Urinary bladder (tissue), 4 donors: Measurements from ENCODE around the gene RDH8. TPM values are rescaled to one million over a fixed set of nuclear protein-coding genes. Genes with fewer than 3 reads are reported as not detected.
"Not testable (repeated sequence)": the region's sequence is repeated elsewhere in the genome, so short reads cannot be mapped to it uniquely, and the experiment has no call there.

Experiments used
- DNase-seq: peaks from one replicate; pipeline ENCODE4 v3.0.0-alpha.2; 2015; ENCODE audit errors: extremely low spot score
- H3K27ac ChIP-seq: one replicate; pipeline ENCODE4 v1.5.1; 2013; ENCODE audit warnings: low read depth, mild to moderate bottlenecking, moderate library complexity
- H3K36me3 ChIP-seq: one replicate; pipeline ENCODE4 v1.6.1; 2013; ENCODE audit warnings: mild to moderate bottlenecking, moderate library complexity; ENCODE audit not compliant: insufficient read depth
- H3K4me1 ChIP-seq: one replicate; pipeline ENCODE4 v1.6.1; 2013; ENCODE audit warnings: mild to moderate bottlenecking, moderate library complexity; ENCODE audit not compliant: insufficient read depth
- H3K4me3 ChIP-seq: one replicate; pipeline ENCODE4 v1.5.1; 2013; ENCODE audit warnings: low read depth, low read length
- WGBS: extraction: QIAGEN DNeasy Blood & Tissue Kit; methylation state at CpG from one replicate; pipeline ENCODE4 v1.1.7; 2013; 5-methylcytosine and 5-hydroxymethylcytosine counted together
- polyA plus RNA-seq: library from polyadenylated mRNA; stranded (reverse); fragments of 200-250 nt; gene quantifications from one replicate; pipeline ENCODE4 v1.2.3, GENCODE V29; 2013
- total RNA-seq: library from RNA; depleted of rRNA; stranded (reverse); fragments of >200 nt; gene quantifications from one replicate; pipeline ENCODE4 v1.2.3, GENCODE V29; 2014
- donor health status: healthy with polysubstance abuse.
- donor health status: healthy.

The RDH8 gene
- total and polyA plus RNA-seq, 2 donors: not detected

DNA sequence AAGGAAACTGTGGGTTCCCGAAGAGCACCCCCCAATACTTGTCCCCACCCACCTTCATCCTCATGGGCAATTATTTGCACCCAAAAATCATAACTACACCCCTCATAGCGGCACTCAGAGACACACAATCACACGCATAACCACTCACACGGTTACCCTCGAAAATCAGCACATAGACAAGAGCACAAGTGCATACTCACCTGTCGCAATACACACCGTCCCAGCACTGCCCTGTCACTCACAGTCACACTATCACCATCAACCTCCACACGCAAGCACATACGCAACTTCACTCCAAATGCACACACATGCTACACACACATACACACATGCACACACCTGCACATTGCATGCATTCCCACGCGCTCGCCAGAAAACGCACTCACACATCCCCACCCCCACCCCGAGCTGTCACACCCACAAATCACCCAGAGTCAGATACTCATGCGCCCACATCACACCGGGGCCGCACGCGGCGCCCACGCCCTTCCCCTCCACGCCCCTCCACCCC lies 3.5 kb upstream of the RDH8 start:
- no peak for DNase-seq
- Histone ChIP-seq H3K36me3 (no peaks in the 10 kb centered on the region), H3K4me3 (peak overlapping the region; percentile 32), H3K4me1 (no peaks in the 10 kb centered on the region), H3K27ac (no peak overlapping the region)
- WGBS: 7% methylated on average over 22 of the region's 22 CpGs

DNA sequence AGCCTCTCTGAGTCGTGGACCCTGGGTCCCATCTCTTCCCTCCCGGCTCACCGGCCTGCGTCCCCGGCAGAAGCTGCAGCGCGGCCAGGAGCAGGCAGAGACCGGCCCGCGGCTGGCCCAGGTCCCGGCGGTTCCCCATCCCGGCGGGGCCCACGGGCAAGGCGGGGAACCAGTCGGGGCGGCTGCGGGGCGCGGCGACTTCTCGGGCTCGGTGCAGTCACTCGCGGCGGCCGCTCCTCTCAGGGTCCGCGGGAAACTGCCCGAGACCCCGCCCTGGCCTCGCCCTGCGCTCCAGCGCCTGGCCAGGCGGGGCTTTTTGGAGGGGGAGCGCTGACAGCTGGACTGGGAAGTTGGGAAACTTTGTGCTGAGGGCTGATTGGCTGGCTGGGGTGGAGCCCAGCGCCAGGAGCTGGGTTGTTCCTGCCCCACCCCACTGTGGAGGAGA lies 3.0 kb upstream of the RDH8 start, which contains the start of gene COL5A3:
COL5A3 (minus strand) TSS at position 258 of the 445 bp plus-strand sequence; CDS start at position 139, 119 bp downstream.
- DNase-seq: no peak
- peak within 1 kb of the TSS; percentile 32 for H3K4me3 ChIP-seq
- H3K27ac ChIP-seq: no peak within 1 kb of the TSS
- H3K36me3 ChIP-seq: no peaks in the 10 kb centered on the region
- under 1% methylated on average over 38 of the region's 38 CpGs for WGBS
- no peaks in the 10 kb centered on the region for H3K4me1 ChIP-seq

DNA sequence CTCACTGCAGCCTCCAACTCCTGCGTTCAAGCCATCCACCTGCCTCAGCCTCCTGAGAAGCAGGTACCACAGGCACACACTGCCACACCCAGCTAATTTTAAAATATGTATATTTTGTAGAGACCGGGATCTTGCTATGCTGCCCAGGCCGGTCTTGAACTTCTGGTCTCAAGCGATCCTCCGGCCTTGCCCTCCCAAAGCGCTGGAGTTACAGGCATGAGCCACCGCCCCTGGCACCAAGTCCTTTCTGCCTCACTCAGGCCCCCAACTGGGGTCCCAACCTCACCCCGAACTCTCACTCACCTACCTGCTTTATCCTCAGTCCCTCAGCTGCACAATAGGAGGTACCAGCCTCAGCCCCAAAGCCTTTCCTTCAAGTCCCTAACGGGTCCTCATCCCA lies 2.3 kb upstream of the RDH8 start:
- Histone ChIP-seq H3K27ac (no peak overlapping the region), H3K4me1 (no peaks in the 10 kb centered on the region), H3K4me3 (no peak overlapping the region), H3K36me3 (no peaks in the 10 kb centered on the region)
- no peak for DNase-seq
- 79% methylated on average over 9 of the region's 9 CpGs for WGBS

DNA sequence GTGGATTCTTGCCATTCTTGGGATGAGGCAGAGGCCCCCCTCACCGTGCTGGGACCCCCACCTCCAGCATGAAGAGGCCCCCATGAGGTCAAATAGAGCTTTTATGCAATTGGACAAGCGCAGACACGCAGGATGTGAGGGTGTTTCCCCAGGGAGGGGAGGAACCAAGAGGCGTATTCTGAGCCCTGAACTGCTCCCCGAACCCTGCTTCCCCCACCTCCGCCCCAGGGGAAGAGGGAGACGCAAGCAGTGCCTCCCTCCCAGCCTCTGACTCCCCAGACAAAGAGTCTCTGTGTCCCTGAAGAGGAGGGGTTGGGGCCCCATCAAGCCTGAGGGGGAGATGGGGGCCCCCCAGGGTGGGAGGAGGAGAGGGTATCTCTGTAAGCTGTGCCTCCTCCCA lies 1.3 kb upstream of the RDH8 start:
- no peak for DNase-seq
- H3K27ac ChIP-seq: no peak overlapping the region

DNA sequence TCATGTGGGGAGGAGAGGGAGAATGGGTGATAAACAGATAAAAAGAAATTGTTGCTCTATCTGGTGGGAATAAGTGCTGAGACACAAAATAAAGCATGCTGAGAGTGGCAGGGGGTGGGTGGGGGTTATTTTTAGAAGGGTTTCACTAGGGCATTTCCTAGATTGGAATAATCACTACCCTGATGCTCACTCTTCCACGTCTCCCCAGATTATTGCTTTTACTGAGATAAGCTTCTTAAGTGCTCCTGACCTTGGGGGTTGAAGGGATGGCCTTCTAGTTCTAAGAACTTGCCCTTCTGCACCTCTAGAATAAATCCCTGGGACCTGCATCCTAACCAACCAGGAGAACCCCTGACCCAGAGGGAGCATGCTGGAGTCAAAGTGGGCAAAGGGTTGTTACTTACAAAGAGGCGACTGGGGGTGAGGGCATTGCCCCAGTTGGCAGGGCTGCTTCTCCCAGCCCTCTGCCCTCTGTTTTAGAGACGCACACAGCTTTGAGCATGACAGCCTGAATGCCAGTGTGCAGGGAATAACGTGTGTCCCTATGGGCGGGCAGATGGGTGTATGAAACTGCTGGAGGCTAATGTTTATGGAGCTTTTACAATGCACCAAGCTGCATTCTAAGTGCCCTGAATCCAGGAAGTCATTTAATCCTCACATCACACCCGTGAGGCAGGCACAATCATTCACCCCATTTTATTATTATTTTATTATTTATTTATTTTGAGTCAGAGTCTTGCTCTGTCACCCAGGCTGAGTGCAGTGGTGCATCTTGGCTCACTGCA lies 743 bp downstream of the RDH8 start:
- Histone ChIP-seq H3K36me3 (no peaks in the 10 kb centered on the region), H3K4me1 (no peaks in the 10 kb centered on the region), H3K27ac (no peak overlapping the region), H3K4me3 (no peak overlapping the region)
- 37% methylated on average over 6 of the region's 6 CpGs for WGBS
- DNase-seq: no peak

More for the DNA sequence above, 1.3 kb upstream of the RDH8 start:
- H3K4me3 ChIP-seq: no peak overlapping the region
- WGBS: 31% methylated on average over 7 of the region's 7 CpGs
- H3K4me1 ChIP-seq: no peaks in the 10 kb centered on the region
- no peaks in the 10 kb centered on the region for H3K36me3 ChIP-seq

DNA sequence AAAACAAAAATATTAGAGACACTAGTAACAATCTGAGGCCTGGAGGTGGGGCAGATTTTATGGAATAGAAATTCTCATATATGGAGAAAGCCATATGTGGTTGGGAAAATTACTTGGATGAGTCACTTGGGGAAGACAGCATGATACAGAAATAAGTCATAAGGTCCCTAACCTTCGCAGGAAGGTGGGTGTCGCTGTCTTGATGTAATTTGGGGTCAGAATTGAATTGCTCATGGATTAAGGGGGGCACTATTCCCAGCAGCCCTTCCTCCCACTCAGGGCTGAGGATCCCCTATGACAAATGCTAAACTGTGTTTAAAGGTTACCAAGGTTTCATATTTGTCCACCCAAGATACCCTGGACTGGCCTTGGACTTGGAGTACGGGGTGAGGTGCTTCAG lies 5.0 kb downstream of the RDH8 start:
- Histone ChIP-seq H3K4me3 (no peak overlapping the region), H3K27ac (no peak overlapping the region), H3K4me1 (no peaks in the 10 kb centered on the region), H3K36me3 (no peaks in the 10 kb centered on the region)
- 87% methylated on average over 3 of the region's 3 CpGs for WGBS
- no peak for DNase-seq

DNA sequence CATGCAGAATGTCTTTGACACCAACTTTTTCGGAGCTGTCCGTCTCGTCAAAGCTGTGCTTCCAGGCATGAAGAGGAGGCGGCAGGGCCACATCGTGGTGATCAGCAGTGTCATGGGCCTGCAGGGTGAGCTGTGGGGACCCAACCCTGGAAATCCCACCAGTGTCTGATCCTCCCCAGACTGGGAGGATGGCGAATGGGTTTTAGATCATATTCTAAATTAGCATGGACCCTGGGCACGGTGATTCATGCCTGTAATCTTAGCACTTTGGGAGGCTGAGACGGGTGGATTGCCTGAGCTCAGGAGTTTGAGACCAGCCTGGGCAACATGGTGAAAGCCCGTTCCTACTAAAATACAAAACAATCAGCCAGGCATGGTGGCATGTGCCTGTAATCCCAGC lies 5.5 kb downstream of the RDH8 start:
- Histone ChIP-seq H3K4me1 (no peaks in the 10 kb centered on the region), H3K27ac (no peak overlapping the region), H3K4me3 (no peak overlapping the region), H3K36me3 (no peaks in the 10 kb centered on the region)
- whole genome bisulfite sequencing: 80% methylated on average over 9 of the region's 9 CpGs
- no peak for DNase-seq

DNA sequence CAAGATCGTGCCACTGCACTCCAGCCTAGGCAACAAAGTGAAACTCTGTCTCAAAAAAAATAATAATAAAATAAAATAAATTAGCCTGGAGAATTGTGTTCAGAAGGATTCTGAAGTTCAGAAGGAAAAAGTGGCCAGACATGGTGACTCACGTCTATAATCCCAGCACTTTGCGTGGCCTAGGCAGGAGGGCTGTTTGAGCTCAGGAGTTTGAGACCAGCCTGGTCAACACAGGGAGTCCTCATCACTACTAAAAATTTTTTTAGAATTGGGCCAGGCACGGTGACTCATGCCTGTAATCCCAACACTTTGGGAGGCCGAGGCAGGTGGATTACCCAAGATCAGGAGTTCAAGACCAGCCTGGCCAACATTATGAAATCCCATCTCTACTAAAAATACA lies 6.0 kb downstream of the RDH8 start:
- no peaks in the 10 kb centered on the region for H3K4me1 ChIP-seq
- DNase-seq: no peak
- H3K36me3 ChIP-seq: no peaks in the 10 kb centered on the region
- H3K4me3 ChIP-seq: no peak overlapping the region
- H3K27ac ChIP-seq: no peak overlapping the region
- WGBS: 82% methylated on average over 5 of the region's 5 CpGs

DNA sequence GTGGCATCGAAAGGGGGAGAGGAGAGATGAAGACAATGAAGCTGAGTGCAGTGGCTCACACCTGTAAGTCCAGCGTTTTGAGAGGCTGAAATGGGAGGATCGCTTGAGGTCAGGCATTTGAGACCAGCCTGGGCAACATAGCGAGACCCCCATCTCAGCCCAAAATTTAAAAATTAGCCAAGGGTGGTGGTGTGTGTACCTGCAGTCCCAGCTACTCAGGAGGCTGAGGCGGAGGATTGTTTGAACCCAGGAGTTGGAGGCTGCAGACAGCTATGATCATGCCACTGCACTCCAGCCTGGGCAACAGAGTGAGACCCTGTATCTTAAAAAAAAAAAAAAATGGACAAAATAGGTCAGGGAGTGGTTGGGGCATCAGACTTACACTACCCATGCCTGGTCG lies 7.6 kb downstream of the RDH8 start:
- WGBS: 86% methylated on average over 6 of the region's 6 CpGs
- H3K27ac ChIP-seq: no peak overlapping the region
- no peak for DNase-seq
- H3K4me1 ChIP-seq: no peaks in the 10 kb centered on the region
- H3K36me3 ChIP-seq: no peaks in the 10 kb centered on the region
- no peak overlapping the region for H3K4me3 ChIP-seq

DNA sequence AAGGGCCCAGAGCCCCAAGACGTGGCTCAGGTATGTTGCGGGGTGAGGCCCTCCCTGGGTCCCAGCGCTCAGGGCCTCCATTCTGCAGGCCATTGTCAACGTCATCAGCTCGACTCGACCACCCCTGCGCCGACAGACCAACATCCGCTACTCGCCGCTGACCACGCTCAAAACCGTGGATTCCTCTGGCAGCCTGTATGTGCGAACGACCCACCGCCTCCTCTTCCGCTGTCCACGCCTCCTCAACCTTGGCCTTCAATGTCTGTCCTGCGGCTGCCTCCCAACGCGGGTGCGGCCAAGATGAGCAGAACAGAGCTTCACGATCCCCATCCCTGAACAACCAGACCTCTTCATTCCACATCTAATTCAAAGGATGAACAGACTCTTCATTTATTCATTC lies 8.2 kb downstream of the RDH8 start:
- Histone ChIP-seq H3K4me1 (no peaks in the 10 kb centered on the region), H3K36me3 (no peaks in the 10 kb centered on the region), H3K4me3 (no peak overlapping the region), H3K27ac (no peak overlapping the region)
- no peak for DNase-seq
- 85% methylated on average over 23 of the region's 23 CpGs for WGBS

DNA sequence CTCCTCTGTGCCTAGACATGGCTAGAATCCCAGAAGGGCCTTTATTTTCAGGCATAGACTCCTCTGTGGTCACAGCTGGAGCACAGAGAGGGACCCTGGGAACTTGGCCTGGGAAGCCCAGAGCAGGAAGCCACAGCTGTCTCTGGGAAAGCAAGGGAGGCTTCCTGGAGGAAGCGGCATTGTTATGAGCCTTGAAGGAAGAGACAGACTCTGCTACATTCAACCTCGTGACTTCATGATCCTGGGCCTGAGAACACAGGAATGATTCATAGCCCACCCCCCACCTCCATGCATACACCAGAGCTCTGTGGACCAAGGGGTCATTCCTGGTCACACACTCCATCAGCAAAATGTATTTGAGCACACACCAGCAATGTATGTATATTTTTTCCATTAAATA lies 8.6 kb downstream of the RDH8 start:
- no peak for DNase-seq
- H3K4me3 ChIP-seq: no peak overlapping the region
- WGBS: 72% methylated on average over 2 of the region's 2 CpGs
- no peaks in the 10 kb centered on the region for H3K36me3 ChIP-seq
- H3K4me1 ChIP-seq: no peaks in the 10 kb centered on the region
- no peak overlapping the region for H3K27ac ChIP-seq

DNA sequence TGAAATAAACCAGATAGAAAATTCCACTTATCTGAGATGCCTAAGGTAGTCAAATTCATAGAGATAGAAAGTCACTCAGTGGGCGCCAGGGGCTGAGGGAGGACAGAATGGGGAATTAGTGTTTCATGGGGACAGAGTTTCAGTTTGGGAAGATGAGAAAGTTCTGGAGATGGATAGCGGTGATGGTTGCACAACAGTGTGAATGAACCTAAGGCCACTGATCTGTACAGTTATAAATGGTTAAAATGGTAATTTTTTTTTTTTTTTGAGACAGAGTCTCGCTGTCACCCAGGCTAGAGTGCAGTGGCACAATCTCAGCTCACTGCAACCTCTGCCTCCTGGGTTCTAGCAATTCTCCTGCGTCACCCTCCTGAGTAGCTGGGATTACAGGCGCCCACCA lies 9.8 kb downstream of the RDH8 start:
- not testable (repeated sequence) for H3K4me3 ChIP-seq, H3K4me1 ChIP-seq, H3K27ac ChIP-seq, DNase-seq, H3K36me3 ChIP-seq
- WGBS: 80% methylated on average over 5 of the region's 5 CpGs

DNA sequence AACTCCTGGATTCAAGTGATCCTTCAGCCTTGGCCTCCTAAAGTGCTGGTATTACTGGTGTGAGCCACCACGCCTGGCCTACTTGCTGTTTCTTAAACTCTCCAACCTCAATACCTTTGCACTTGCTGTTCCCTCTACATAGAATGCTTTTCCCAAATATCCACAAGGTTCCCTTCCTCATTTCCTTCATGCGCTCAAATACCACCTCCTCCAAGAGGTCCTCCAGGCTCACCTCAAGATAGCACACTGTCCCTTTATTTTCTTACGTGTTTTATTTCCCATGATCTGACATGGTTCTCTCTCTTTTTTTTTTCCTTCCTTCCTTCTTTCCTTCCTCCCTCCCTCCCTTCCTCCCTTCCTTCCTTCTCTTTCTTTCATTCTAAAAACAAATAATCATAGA lies 13.5 kb downstream of the RDH8 start:
- Histone ChIP-seq H3K36me3 (no peaks in the 10 kb centered on the region), H3K4me1 (no peaks in the 10 kb centered on the region), H3K27ac (no peak overlapping the region), H3K4me3 (no peak overlapping the region)
- no peak for DNase-seq
- WGBS: 89% methylated on average over 3 of the region's 3 CpGs

DNA sequence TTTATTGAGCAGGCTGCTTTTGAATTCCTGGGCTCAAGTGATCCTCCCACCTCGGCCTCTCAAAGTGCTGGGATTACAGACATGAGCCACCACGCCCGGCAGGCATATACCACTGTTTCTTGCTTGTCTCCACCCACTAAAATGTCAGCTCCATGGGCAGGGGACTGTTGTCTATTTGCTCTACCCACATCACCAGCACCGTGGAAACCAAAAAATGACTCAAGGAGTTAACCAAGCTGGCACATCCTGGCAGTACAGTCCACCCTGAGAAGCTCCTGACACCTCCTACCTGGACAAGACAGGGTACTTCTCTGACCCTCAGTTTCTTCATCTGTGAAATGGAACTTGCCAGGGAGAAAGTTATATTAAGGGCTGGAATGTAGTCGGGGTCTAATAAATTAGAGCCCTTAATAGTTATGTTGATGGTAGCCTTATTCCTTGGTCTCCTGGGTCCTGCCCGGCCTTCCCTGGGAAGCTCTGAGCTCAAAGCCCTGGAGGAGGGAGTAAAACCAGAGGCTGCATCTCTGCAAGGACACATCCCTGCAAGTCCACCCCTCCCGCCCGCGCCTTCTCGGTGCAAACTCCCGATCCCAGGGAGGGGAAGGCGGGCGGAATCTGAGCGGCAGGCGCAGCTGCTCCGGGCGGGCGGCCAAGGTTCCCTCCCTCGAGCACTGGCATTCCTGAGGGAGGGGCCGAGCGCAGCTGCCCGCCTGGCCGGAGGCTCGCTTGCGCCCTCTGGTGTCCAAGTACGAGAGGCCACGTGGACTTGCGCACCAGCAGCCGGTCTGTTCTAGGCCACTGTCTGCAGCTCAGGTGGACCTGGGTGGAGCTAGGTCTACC lies 14.1 kb downstream of the RDH8 start:
- Histone ChIP-seq H3K27ac (no peak overlapping the region), H3K36me3 (no peaks in the 10 kb centered on the region), H3K4me1 (no peaks in the 10 kb centered on the region), H3K4me3 (no peak overlapping the region)
- peak; percentile 59 for DNase-seq
- WGBS: 6% methylated on average over 29 of the region's 29 CpGs
